Dedifferentiated amniotic fluid mesenchymal stem cell (primary cell): Measurements from ENCODE around the gene ALDOC.
"Not testable (repeated sequence)": the region's sequence is repeated elsewhere in the genome, so short reads cannot be mapped to it uniquely, and the experiment has no call there.

Source experiments
- DNase-seq: peaks from one replicate; pipeline ENCODE4 v3.0.0-alpha.2; 2016; ENCODE audit errors: extremely low spot score

The ALDOC gene

DNA sequence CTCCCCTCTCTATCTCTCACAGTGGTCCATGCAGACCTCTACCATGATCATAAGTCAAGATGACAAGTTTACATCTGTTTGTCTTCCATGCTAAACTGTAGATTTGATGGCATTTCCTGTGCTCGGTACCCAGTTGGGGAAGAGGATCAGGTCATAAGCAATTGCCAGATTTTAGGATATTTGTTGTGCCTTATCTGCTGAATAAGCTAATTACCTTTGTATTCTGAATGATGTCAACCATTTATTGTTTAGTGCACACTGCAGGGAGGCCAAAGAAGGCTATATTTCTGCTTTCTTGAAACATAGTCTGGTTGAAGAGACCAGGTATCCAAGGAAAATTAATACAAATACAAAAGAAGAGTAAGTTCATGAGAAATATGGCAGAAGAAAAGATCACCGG lies 5.8 kb upstream of the ALDOC start:
- DNase-seq = no peak

DNA sequence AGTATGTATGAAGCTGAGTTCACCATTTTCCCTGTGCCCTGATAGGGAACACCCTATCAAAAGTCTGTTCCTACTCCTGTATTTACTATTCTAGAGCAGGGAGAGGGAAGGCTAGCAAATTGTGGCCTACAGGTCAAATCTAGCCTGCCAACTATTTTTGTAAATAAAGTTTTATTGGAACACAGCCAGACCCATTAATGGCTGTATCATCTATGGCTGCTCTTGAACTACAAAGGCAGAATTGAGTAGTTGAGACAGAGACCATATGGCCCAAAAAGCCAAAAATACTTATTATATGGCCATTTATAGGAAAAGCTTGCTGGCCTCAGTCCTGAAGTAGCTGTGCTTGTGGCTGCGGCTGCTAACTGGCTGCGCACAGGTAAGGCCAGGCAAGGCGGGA lies 4.3 kb upstream of the ALDOC start:
- DNase-seq = no peak

DNA sequence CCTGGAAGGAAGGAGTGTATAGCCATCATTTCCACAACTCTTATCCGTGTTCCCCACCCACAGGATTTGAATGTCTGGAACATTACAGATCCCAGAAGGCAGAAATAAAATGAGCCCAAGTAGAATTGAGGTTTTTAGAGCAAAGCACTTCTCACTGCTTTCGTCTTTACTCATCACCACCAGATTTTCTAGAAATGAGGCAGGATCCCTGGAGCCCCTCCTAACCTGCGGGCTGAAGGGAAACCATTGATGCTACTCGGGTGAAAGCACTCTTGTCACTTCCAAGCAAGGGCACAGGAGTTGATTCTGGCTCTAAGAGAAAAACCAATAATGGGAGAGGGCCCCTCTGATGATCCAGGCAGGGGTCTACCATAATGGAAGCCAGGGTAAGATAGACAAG lies 2.8 kb upstream of the ALDOC start:
- DNase-seq = no peak

DNA sequence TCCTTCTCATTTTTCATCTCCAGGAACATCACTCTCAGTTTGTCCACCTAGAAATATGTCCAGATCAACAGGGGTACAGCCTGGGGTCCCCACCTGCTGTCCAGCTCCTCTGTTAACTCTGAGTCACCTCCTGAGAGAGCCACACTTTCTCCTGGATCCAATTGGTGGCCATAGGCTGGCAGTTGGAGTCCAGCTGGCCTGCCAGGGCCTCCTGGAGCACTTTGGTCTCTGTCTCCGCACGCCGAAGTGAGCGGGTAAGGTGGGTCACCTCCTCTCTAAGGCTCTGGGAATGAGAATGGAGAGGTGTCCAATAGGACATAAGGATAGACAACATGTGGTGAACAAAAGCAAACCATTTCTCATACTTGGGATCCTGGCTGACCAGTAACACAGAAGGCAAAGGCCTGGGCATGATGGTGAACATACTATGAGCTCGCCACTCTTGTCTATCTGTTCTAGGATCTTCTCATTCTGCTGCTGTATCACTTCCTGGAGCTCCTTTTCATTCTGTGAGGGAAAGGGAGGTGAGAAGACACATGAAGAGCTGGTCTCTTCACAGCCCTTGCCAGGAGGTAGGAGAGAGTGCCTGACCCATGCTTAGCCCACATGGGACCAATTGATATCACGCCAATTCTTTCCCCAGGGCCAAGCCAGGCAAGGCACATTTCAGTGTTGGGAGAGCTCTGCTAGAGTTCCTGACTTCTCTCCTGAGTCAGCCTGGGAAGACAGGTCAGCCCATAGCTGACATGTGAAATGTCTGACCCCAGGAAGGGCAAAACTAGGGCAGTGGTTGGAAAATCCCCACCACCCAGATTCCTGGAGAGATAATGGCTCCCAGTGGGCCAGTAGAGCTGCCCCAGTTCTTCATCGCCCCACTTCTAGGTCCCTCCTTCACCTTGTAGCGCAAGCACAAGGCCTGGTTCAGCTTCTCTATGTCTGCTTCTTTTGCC lies 1.8 kb upstream of the ALDOC start:
- no peak for DNase-seq

DNA sequence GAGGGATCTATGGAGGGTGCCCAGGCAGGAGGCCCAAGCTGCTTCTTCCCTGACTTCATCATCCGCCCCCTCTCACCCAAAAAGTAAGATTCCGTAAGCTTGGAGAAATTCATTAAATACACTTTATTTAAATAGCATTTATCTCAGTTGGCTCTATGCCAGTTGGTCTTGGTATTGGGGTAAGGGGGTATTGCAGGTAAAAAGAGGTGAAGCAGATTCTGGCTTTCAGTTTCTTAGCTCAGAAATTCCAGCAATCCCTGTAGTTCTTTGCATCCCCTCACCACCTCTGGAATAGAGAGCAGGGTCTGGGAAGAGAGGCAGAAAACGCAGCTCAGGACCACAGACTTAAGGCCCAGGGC lies 750 bp upstream of the ALDOC start:
- DNase-seq = no peak

DNA sequence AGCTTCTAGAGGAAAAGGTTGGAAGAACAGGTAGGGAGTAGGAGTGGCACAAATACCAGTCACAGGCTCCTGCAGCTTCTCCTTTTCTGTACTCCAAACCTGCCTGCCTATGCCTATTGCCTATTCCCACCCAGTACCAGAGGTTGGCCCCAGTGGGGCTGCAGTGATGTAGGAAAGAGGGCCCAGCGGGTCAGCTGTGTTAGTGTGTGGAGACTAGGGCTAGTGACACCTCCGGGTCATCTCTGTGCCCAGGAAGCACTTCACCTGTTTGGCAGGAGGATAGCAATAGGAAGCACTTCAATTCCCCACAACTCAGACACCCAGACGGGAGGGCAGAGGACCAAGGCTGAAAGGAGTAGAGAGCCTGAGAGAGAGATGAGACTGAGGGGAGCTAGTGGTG lies 679 bp downstream of the ALDOC start:
- DNase-seq = not testable (repeated sequence)

DNA sequence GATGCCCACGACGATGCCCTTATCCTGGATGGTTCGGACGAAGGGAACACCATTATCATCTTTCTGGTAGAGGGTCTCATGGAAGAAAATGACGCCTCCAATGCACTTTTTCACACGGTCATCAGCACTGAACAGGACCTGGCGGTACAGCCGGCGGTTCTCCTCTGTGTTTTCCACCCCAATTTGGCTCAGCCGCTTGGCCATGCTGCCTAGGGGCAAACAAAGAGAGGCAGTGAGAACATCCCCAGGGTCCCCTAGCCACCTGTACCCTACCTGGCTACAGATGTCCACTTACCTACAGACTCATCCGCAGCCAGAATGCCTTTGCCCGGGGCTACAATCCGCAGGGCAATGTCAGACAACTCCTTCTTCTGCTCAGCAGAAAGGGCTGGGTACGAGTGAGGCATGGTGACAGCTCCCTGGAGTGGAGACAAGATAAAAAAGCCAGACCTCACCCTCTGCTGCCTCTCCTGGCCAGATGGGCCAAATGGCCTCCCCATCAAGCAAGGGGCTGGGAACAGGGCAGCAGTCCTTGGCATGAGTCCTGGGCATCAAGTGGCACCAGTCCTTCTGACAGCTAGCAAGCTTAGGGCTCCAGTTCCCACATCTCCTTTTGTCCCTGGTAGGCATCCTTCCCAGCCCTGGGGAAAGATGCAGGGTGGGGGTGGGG lies 1.4 kb downstream of the ALDOC start:
- no peak for DNase-seq

DNA sequence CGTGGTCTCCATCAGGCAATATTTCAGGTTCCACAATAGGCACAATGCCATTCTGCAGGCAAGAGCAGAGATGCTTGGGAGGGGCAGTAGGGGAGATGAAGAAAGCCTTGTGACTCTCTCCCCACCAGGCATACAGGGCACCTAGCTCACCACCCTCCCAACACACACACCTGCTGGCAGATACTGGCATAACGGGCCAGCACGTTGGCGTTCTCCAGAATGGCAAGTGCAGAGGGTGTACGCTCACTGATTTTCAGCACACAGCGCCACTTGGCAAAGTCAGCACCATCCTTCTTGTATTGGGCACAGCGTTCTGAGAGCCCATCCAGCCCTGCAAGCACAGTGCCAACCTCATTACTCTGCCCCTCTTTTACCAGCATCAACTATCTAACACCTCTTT lies 2.2 kb downstream of the ALDOC start:
- no peak for DNase-seq

DNA sequence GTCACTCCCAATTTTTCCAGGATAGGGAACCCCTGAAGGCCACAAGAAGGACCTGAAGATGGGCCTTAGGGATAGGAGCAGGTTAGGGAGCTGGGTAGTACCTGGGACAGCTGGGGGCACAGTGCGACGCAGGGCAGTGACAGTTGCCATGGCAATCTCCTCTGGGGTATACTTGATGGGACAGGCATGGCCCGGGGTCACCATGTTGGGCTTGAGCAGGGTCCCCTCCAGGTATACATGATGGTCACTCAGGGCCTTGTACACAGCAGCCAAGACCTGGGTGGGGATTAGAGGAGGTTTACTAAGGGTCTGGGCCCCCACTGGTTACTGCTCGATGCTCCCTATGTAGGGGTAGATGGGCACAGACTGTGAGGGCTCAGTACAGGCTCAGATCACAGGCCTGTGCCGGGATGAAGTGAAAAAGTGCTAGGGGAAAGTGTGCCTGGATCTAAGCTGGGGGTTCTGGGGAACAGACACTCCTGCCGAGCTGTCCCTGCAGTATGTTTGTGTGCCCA lies 2.7 kb downstream of the ALDOC start:
- no peak for DNase-seq

DNA sequence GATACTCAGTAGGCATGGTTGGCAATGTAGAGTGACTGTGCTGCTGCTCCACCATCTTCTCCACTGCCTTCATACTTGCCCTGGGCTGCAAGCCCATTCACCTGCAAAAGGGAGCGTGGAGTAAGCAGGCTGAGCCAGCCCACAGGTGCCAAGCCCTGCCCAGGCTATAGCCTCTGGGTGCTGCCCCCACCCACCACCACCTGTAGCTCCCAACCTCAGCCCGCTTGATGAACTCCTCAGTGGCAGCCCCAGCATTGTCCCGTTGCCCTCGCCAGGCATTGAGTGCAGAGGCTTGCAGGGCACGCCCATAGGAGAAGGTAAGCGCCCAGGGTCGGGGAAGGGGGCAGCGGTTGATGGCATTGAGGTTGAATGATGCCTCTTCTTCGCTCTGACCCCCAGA lies 3.2 kb downstream of the ALDOC start:
- DNase-seq = no peak

DNA sequence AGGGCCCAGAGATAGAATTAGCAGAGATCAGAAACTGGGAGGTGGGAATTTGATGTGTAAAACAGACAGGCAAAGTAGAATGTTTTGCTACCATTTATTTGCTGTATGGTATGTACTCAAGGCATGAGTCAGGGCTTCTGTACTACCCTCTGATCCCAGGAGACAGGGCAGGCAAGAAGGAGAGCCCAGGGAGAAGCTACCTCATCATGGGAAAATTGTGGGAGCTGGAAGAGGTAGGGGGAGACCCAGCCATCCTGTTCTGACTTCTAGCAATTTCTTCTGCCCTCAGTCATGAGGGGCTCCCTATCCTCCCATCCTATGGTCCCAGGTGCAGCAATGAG lies 3.7 kb downstream of the ALDOC start:
- DNase-seq = no peak

DNA sequence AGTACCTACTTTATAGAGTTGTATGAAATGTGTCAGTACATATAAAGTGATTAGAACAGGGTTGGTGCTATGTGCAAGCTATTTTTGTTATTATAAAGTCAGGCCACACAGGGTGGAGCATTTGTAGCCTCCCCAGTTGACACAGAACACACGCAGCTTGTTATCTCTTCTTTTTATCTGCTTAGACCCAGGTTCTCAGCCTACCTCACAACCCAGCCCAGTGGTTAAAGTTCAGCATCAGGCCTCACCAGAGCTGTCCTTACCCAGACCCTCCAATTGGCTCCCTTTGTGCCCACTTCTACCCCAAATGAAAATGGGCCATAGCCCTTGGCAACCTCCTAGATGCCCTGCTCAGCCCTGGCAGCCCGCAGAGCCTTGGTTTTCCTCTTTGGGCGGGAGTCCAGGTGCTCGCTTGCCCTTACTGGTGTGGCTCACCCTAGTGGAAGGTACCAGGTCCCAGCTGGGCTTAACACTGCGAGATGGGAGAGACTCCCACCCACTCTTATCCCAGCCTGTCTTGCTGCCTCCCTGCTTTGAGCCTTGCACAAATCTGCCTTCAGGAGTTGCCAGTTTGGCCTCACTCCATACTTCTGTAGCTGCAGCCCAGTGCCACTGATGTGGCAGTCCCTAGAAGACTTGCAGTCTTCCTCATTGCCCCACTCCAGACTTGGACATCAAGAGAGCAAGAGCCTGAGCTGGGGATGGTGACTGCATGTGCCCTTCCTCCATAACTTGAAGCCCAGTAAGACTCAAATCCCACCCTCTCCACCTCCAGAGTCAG lies 4.2 kb downstream of the ALDOC start:
- DNase-seq = no peak

DNA sequence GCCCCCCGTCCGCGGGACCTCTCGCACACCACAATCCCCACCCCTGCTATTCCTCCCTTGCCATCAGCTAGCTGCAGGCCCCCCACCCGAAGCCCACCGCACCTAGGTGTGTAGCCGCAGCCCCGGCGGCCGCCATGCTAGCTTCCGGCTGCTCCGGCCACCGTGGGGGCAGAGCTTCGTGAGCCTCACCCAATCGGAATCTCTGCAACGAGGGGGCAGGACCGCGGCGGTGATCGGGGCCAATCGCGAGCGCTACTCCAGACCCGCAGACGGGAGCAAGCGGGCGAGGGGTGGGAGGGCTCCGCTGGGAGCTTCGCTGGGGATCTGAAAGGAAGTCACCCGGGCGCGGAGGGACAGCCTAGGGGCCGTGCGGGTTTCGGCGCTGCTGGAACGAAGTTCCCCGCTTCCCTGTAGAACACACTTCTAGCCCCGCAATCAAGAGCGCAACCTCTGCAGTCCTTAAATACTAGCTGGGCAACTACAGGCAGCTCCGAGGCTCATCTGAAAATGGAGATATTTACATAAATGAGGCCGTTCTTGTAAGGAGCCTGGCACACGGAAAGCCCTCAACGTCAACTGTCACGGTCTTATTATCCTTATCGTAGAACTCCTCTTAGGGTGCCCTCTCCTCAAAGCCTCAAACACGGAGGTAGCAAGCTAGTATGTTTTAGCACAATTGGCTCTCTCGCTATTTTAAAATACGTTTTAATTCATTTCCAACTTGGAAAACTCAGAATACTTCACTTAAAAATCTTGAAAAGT lies 5.2 kb downstream of the ALDOC start, which contains the start of gene PIGS:
TSS of gene PIGS (minus strand) at position 164 of the 762 bp plus-strand sequence. CDS start at position 136, 28 bp downstream.
- peak; percentile 93 for DNase-seq

DNA sequence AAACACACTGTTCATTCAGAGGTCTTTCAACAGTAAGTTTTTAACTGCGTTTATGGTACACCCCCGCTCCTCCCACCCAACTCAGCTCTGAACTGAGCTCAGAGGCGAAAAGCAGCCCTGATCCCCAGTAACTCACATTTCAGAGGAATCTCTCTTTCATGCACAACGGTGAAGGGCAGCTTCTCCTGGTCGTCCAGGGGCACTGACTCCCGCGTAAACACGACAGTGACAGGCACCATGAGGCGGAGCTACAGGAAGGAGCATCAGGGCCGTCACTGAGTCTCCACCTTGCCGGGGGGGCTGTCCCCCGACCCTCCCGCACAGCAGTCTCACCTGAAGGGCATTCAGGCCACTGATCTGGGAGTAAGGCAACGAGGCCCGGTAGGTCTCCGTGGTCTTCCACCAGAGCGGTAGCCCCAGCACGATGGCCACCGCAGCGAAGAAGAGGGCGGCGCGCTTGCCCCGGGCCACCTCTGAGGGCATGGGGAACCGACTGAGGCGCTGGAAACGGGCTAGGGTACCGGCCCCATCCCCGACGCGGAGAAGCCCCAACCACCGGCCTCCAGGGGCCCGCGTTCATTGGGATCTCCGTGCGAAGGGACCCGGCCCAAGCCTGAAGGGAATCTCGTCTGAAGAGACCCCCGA lies 5.9 kb downstream of the ALDOC start:
- DNase-seq = no peak

DNA sequence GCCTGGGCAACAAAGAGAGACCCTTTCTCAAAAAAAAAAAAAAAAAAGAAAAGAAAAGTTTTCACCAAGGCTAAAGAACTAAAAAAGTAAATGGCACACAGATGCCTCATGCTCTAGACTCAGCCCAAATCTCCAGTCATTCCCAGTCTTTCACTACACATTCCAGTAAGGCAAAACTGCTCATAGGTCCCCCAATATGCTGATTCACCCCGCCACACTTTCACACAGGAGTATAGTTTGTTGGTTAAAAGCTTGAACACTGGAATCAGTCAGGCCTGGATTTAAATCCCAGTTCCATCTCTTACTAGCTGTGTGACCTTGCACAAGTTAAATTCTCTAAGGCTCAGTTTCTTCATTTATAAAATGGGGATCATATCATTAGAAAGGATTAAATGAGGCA lies 7.2 kb downstream of the ALDOC start:
- DNase-seq = no peak

DNA sequence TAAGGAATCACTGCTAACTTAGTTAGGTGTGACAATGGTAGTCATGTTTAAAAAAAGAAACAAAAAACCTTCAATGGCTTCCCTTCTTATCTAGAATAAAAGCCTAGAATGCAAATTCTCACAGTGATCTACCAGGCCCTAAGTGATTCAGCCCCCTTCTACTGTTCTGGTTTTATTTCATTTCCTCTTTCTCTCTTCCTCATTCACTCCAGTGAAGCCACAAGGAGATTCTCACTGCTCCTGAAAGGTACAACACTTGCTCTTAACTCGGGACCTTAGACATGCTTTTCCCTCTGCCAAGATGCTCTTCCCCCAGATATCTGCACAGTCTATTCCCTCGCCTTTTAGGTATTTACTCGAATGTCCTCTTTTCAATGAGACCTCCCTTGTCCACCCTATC lies 9.1 kb downstream of the ALDOC start:
- no peak for DNase-seq

DNA sequence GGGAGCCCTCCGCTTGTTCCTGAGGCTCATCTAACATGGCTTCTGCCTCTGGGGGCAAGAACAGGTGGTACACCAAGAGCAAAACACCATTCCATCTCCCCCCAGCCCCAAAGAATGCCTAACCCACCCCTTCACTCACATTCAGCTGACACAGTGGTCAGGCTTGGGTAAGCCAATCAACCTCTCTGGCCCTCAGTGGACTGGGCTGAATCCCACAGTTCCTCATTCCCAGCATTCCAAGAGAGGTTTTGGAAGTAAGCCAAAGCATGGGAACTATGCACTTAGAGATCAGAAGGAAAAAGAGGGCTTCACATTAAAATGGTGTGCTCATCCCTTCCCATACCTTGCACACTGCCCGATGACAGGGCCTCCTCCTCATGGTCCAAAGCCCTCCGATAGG lies 13.2 kb downstream of the ALDOC start:
- no peak for DNase-seq

DNA sequence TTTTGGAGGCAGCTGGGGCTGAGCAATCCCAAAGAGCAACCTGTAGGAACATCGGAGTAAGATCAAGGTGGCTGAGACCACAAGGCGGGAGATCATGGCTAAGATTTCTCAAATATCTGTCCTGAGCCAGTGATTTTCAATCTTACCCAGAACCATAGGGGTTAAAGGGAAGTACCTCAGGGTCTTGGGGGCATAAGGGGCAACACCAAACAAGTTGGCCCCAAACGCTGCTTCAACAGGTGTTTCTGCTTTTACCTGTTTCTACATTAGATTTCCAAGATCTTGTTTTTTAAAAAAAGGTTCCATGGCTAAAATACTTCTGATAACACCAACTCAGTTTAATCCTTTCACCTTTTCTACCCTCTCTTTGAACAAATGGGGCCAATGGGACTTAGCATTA lies 21.7 kb downstream of the ALDOC start:
- DNase-seq = no peak

DNA sequence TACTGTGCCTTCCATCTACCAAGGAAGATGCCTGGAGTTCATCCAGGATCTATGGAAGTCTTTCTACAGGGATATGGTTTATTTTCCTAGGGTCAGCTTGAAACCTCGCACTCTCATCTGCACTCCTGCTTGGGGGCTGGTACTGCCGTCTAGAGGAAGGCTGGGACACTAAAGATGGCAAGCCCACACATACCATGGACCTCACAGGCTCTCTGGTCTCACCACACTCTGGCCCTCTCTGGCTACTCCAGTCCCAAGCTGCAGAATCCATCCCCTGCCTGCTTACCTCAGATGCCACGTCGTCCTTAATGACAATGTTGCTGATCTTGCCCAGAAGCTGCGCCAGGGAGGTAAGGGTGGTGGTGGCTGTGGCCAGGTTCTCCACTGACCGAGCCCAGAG lies 22.1 kb downstream of the ALDOC start:
- DNase-seq = no peak

DNA sequence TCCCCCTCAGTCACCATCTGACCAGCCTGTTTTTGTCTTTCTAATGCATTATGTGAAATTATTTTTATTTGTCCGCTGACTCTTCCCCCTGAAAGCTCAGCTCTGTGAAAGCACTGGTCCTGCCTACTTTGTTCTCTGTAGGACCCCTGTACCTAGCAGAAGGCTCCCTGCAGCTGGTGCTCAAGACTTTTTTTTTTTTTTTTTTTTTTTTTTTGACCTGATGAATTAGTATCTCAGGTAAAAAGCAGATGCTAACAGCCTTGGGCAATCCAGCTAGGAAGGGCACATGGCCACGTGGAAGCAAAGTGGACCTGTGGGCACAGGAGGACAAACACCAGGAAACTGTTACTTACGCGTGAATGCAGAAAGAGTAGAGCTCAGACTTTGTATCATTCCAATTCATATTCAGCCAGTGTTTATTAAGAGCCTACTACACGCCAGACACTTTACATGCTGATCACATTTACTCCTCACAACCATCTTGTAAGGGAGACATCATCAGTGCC lies 23.6 kb downstream of the ALDOC start:
- DNase-seq = no peak
